NB4 (cell line): ENCODE measurements around the gene CRIP3.

Experiments
- CTCF ChIP-seq: IDR thresholded peaks from one replicate; pipeline ENCODE4 v1.5.1; 2012; ENCODE audit warnings: low read depth, low read length
- MAX ChIP-seq: IDR thresholded peaks from 2 replicates; pipeline ENCODE4 v1.6.1; 2011; ENCODE audit warnings: low read depth, low read length
- MYC ChIP-seq: IDR thresholded peaks from 2 replicates; pipeline ENCODE4 v1.6.1; 2011; ENCODE audit warnings: low read depth, low read length
- POLR2A ChIP-seq: IDR thresholded peaks from 2 replicates; pipeline ENCODE4 v1.6.1; 2011; ENCODE audit warnings: mild to moderate bottlenecking; ENCODE audit not compliant: insufficient read length; ENCODE audit errors: extremely low read depth

GRCh38 chr6:43264599-43265145, 44.0 kb downstream of the CRIP3 start:
- TF ChIP-seq CTCF (no peak), POLR2A (no peak), MYC (no peak), MAX (no peak)
